Sigmoid colon (tissue), 4 donors: Measurements from ENCODE around the gene NMRK2.

ENCODE experiments used
- POLR2A ChIP-seq, 2 donors: fragments of 450-650 bp; IDR thresholded peaks; one replicate each; pipeline ENCODE4 v1.6.1; 2016; ENCODE audit warnings: antibody characterized with exemption in 2 of 2, mild to moderate bottlenecking in 2 of 2, moderate library complexity in 2 of 2
- POLR2AphosphoS5 ChIP-seq, 4 donors: sonication (generic); formaldehyde crosslinking; IDR thresholded peaks; one replicate each; pipeline ENCODE4 v1.6.1; 2017; ENCODE audit warnings: antibody characterized with exemption in 4 of 4
- TF ChIP-seq, protein P1 (sequence below), 4 experiments: fragments of 450-650 bp in 3 of 4; fragments of 200-600 bp in 1 of 4; IDR thresholded peaks; one replicate each; pipeline ENCODE4 v1.5.1; 2016 to 2019; ENCODE audit warnings: antibody characterized with exemption in 4 of 4, mild to moderate bottlenecking in 3 of 4, moderate library complexity in 2 of 4

DNA sequence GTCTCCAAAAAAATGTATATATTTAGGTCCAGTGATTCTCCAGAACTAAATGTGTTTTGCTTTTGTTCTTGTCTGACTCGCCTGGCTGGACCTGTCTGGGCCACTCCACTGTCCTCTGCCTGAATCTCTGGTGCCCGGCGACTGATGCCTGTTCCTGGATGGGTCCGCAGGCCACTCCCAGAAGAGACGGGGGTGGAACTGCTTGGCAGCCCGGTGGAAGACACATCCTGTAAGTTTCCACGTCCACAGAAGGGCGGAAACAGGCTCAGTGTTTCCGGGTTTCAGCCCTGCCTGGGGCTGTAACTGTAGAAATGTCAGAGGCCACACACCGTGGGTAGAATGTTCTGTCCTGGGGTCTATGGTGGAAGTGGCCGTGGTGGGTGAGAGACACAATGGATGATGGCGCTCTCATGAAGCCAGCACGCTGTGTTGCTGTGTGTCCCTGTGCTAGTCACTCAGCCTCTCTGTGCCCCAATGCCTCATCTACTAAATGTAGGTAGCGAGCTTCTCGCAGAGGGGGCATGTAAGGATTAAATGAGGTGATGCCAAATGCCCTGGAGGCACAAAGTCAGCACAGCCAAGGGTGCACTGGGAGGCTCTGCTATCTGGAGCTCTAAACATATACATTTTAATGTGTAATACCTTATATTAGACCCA is 30.4 kb upstream of the NMRK2 start:
- TF ChIP-seq, protein P1, sequence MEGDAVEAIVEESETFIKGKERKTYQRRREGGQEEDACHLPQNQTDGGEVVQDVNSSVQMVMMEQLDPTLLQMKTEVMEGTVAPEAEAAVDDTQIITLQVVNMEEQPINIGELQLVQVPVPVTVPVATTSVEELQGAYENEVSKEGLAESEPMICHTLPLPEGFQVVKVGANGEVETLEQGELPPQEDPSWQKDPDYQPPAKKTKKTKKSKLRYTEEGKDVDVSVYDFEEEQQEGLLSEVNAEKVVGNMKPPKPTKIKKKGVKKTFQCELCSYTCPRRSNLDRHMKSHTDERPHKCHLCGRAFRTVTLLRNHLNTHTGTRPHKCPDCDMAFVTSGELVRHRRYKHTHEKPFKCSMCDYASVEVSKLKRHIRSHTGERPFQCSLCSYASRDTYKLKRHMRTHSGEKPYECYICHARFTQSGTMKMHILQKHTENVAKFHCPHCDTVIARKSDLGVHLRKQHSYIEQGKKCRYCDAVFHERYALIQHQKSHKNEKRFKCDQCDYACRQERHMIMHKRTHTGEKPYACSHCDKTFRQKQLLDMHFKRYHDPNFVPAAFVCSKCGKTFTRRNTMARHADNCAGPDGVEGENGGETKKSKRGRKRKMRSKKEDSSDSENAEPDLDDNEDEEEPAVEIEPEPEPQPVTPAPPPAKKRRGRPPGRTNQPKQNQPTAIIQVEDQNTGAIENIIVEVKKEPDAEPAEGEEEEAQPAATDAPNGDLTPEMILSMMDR (IDR thresholded peaks at IDR 0.05): no peak
- TF ChIP-seq POLR2A (IDR thresholded peaks at IDR 0.05) (no peak), POLR2AphosphoS5 (IDR thresholded peaks at IDR 0.05) (no peak)
